ENCODE results near the gene DBNL. TPM values are rescaled to one million over a fixed set of nuclear protein-coding genes. Genes with fewer than 3 reads are reported as not detected.

The DBNL gene
- total RNA-seq, 2 donors from 2014 or later: 93.8 to 137 TPM

GRCh38 chr7:44051611-44052220, 7.2 kb downstream of the DBNL start:
- Mint-ChIP-seq H3K9me3 (no peaks in the 10 kb centered on the region), H3K4me1 (peaks cover 24% of the 10 kb centered on the region), H3K4me3 (no peak overlapping the region), H3K36me3 (ENCODE audit: low read depth) (peaks cover 98% of the 10 kb centered on the region), H3K27ac (no peak overlapping the region), H3K27me3 (no peaks in the 10 kb centered on the region)
- no peak for ATAC-seq (replicated peaks)

GRCh38 chr7:44052771-44053365, 8.4 kb downstream of the DBNL start:
- peaks cover 98% of the 10 kb centered on the region for H3K36me3 Mint-ChIP-seq (ENCODE audit: low read depth)
- H3K4me1 Mint-ChIP-seq: peaks cover 16% of the 10 kb centered on the region
- H3K27ac Mint-ChIP-seq: no peak overlapping the region
- no peaks in the 10 kb centered on the region for H3K9me3 Mint-ChIP-seq
- no peak for ATAC-seq (replicated peaks)
- no peak overlapping the region for H3K4me3 Mint-ChIP-seq
- H3K27me3 Mint-ChIP-seq: no peaks in the 10 kb centered on the region

GRCh38 chr7:44056681-44057080, 12.2 kb downstream of the DBNL start:
- H3K27me3 Mint-ChIP-seq: no peaks in the 10 kb centered on the region
- no peak for ATAC-seq (replicated peaks)
- peaks cover 96% of the 10 kb centered on the region for H3K36me3 Mint-ChIP-seq (ENCODE audit: low read depth)
- H3K4me3 Mint-ChIP-seq: no peak overlapping the region
- no peaks in the 10 kb centered on the region for H3K9me3 Mint-ChIP-seq
- peaks cover 8% of the 10 kb centered on the region for H3K4me1 Mint-ChIP-seq
- no peak overlapping the region for H3K27ac Mint-ChIP-seq

GRCh38 chr7:44057181-44057848, 12.8 kb downstream of the DBNL start:
- Mint-ChIP-seq H3K27me3 (no peaks in the 10 kb centered on the region), H3K4me3 (no peak overlapping the region), H3K36me3 (ENCODE audit: low read depth) (peaks cover 91% of the 10 kb centered on the region), H3K9me3 (no peaks in the 10 kb centered on the region), H3K4me1 (peaks cover 5% of the 10 kb centered on the region), H3K27ac (peak overlapping the region; percentile 50)
- ATAC-seq (replicated peaks): no peak

DNA sequence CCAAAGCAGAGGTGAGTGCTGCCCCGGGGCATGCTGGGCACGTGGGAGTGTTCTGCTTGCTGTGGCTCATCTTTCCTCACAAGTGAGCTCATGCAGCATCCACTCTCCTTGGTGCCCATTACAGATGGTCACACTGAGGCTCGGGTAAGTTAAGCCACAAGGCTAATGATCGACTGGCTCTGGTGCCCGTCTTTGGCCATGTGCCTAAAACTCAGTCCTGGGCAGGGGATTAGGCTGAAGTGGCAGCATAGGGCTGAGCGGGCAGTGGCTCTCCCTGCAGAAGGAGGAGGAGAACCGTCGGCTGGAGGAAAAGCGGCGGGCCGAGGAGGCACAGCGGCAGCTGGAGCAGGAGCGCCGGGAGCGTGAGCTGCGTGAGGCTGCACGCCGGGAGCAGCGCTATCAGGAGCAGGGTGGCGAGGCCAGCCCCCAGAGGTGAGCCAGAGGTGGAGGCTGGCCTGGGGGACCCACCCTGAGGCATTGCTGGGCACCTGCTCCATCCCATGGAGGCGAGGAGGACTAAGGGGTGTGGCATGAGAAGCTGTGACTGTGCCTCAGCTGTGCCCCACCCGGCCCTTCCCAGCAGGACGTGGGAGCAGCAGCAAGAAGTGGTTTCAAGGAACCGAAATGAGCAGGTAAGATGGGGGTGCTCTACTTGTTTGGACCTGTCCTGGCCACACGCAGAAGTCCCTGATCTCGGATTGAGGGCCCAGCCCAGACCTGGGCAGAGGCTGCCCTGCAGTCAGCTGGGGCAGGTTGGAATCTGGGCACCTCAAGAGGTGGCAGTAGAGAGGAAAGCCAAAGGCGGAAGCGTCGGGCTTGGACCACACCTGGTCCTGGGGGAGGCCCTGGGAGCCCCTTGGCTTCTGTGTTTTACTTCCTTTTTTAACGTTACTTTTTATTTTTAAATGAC, 13.6 kb downstream of the DBNL start:
- ATAC-seq (replicated peaks): no peak
- H3K9me3 Mint-ChIP-seq: no peaks in the 10 kb centered on the region
- no peaks in the 10 kb centered on the region for H3K27me3 Mint-ChIP-seq
- no peak overlapping the region for H3K4me3 Mint-ChIP-seq
- H3K36me3 Mint-ChIP-seq (ENCODE audit: low read depth): peaks cover 84% of the 10 kb centered on the region
- peaks cover 5% of the 10 kb centered on the region for H3K4me1 Mint-ChIP-seq
- H3K27ac Mint-ChIP-seq: peak overlapping the region; percentile 50

- H3K36me3 Mint-ChIP-seq (ENCODE audit: low read depth): peaks cover 77% of the 10 kb centered on the region
- H3K27ac Mint-ChIP-seq: peak overlapping the region; percentile 50
- no peaks in the 10 kb centered on the region for H3K27me3 Mint-ChIP-seq
- no peak for ATAC-seq (replicated peaks)
- H3K4me1 Mint-ChIP-seq: peaks cover 5% of the 10 kb centered on the region
- no peak overlapping the region for H3K4me3 Mint-ChIP-seq
- no peaks in the 10 kb centered on the region for H3K9me3 Mint-ChIP-seq
Measured at GRCh38 chr7:44058759-44059218, 14.3 kb downstream of the DBNL start.

DNA sequence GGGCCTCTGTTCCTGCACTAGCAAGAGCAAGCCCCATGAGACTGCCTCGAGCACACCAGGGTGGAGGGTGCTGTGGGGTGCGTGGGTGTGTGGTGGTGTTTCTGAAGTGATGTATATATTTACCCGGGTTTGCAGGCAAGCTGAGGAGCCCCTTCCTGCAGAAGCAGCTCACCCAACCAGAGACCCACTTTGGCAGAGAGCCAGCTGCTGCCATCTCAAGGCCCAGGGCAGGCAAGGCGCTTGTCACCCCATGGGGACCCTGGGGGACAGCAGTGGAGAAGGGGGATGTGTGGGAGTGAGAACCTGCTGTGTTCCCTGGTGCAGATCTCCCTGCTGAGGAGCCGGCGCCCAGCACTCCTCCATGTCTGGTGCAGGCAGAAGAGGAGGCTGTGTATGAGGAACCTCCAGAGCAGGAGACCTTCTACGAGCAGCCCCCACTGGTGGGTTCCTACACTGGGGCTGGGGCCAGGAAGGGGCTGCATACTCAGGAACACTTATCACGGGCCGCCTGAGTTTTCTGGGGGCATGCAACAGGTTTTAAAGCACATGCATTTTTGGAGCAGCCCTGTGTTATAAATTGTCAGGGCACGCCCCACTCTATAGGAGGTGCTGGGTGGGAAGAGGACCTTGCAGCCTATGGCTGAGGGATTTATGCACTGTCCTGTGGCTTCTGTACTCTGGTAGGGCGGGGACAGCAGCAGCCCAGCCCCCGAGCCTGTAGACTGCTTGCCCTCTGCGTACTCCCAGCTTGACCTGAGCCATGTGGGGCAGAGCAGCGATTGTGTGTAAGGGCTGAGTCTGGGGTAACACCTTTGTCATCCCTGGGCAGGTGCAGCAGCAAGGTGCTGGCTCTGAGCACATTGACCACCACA, 15.0 kb downstream of the DBNL start:
- Mint-ChIP-seq H3K9me3 (no peaks in the 10 kb centered on the region), H3K36me3 (ENCODE audit: low read depth) (peaks cover 70% of the 10 kb centered on the region), H3K4me3 (no peak overlapping the region), H3K27me3 (no peaks in the 10 kb centered on the region), H3K27ac (no peak overlapping the region), H3K4me1 (peaks cover 5% of the 10 kb centered on the region)
- ATAC-seq (replicated peaks): no peak

- H3K36me3 Mint-ChIP-seq (ENCODE audit: low read depth): peaks cover 61% of the 10 kb centered on the region
- H3K4me3 Mint-ChIP-seq: no peak overlapping the region
- no peaks in the 10 kb centered on the region for H3K9me3 Mint-ChIP-seq
- H3K27me3 Mint-ChIP-seq: no peaks in the 10 kb centered on the region
- ATAC-seq (replicated peaks): no peak
- H3K27ac Mint-ChIP-seq: no peak overlapping the region
- H3K4me1 Mint-ChIP-seq: no peaks in the 10 kb centered on the region
Measured at GRCh38 chr7:44060091-44060947, 15.8 kb downstream of the DBNL start.

GRCh38 chr7:44060948-44061644, 16.6 kb downstream of the DBNL start:
- ATAC-seq (replicated peaks): no peak
- H3K4me1 Mint-ChIP-seq: no peaks in the 10 kb centered on the region
- H3K9me3 Mint-ChIP-seq: no peaks in the 10 kb centered on the region
- H3K27ac Mint-ChIP-seq: peak overlapping the region; percentile 17
- H3K27me3 Mint-ChIP-seq: no peaks in the 10 kb centered on the region
- no peak overlapping the region for H3K4me3 Mint-ChIP-seq
- H3K36me3 Mint-ChIP-seq (ENCODE audit: low read depth): peaks cover 54% of the 10 kb centered on the region

DNA sequence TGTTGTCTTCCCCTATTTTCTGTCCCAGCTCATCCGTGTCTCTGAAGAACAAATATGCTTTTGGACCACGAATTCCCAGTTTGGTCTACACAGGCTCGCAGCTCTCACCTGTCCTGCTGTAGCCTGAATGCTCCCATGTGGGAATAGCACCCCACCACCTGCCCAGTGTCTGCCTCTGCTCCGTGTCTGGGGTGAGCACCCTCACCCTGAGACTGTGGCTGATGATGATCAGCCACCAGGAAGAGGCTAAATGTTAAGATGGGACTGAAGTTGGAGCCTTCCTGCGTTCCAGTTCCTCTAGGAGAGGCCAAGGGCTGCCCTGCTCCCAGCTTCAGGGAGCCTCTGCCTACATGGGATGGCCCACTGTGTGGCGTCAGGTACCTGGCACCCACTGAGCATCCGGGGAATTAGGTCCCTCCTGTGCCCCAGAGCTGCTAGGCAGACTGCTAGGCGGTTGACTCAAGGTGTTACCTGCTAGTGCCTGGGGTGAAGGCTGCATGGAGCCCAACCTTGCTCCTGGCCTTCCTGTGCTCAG, 17.2 kb downstream of the DBNL start:
- Mint-ChIP-seq H3K27ac (peak overlapping the region; percentile 17), H3K4me3 (no peak overlapping the region), H3K9me3 (no peaks in the 10 kb centered on the region)

GRCh38 chr7:44062180-44062902, 17.8 kb downstream of the DBNL start:
- peaks cover 4% of the 10 kb centered on the region for H3K4me1 Mint-ChIP-seq
- H3K27me3 Mint-ChIP-seq: no peaks in the 10 kb centered on the region
- no peak for ATAC-seq (replicated peaks)
- H3K36me3 Mint-ChIP-seq (ENCODE audit: low read depth): peaks cover 41% of the 10 kb centered on the region
- no peak overlapping the region for H3K27ac Mint-ChIP-seq
- no peaks in the 10 kb centered on the region for H3K9me3 Mint-ChIP-seq
- H3K4me3 Mint-ChIP-seq: no peak overlapping the region

More for the DNA sequence above, 17.2 kb downstream of the DBNL start:
- Mint-ChIP-seq H3K27me3 (no peaks in the 10 kb centered on the region), H3K4me1 (peaks cover 1% of the 10 kb centered on the region), H3K36me3 (ENCODE audit: low read depth) (peaks cover 47% of the 10 kb centered on the region)
- no peak for ATAC-seq (replicated peaks)

GRCh38 chr7:44062903-44063295, 18.4 kb downstream of the DBNL start:
- Mint-ChIP-seq H3K36me3 (ENCODE audit: low read depth) (peaks cover 36% of the 10 kb centered on the region), H3K9me3 (no peaks in the 10 kb centered on the region), H3K27me3 (no peaks in the 10 kb centered on the region), H3K27ac (no peak overlapping the region), H3K4me3 (no peak overlapping the region), H3K4me1 (peaks cover 5% of the 10 kb centered on the region)
- no peak for ATAC-seq (replicated peaks)

All from activated T-helper 17 cell treated with anti-CD3 and anti-CD28 coated beads, Interleukin-2, amount 50 U/mL, for 72 hours (primary cell).